ENCODE results near the gene FMN1. TPM values are rescaled to one million over a fixed set of nuclear protein-coding genes. Genes with fewer than 3 reads are reported as not detected.

Gene FMN1
- total and polyA plus RNA-seq, 10 of the 15 experiments (the other 5 are each of a cell fraction or from before 2014, with no cell fraction given): 0.05 to 0.16 (median 0.08) TPM; not detected in 4

DNA sequence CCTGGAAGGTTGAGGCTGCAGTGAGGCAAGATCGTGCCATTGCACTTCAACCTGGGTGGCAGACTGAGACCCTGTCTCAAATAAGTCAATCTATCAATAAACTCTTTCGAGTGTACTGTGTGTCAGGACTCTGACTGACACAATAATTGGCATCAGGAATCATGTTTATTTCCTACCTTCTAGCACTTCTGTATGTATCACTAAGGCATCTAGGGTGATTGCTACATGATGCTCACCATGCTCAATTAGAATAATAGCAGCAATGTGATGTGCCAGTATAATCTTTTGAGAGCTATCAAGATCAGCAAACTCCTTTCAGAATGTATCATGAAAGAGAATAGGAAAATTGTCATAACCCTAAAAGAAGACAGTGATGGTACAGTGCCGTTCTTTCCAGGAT lies 95.3 kb downstream of the FMN1 start (continued):
- no peak for TF ChIP-seq E2F8 (IDR thresholded peaks at IDR 0.05; ENCODE audit: low read depth, partially characterized antibody)

DNA sequence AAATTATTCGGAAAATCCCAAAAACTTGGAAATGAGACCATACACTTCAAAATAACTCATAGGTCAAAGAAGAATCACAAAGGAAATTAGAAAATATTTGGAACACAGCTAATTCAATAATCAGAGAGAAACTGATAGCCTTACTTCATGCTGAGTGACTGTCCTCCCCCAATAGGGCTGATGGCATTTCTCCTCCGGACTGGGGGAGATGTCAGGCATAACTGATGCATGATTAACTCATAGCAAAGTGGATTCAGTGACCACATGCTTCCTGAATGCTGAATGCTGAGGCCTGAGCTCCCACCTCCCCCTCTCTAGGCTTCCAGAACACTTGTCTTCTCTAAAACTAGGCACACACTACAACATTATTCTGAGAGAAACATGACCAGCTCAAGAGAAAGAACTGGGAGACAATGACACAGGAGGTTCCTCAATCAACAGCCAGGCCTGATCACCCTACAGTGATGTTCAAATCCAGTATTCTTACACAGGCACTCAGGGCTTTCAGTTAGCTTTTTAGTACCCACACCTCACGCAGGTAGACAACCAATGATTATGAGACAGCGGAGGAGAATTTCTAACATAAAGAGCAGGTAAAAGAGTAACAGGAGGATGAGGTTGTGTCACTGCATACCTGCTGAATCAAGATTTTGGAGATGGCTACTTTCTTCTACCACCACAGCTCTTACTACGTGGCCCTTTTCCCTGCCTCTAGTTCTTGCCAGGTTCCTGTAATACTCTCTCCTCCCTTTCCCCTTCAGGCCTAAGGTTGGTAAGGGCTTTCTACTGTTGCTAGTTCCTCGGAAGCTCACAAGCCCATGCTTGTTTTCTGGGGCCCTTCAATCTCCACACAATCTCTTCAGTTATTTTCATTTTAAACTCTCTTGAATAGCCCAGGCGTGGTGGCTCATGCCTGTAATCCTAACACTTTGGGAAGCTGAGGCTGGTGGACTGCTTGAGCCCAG lies 96.1 kb downstream of the FMN1 start:
- BruUV-seq (replicated peaks): no TSS peak
- no peak overlapping the region for H3K4me2 ChIP-seq (ENCODE audit: control insufficient read depth, insufficient read depth)
- CTCF ChIA-PET: interaction anchor here (1.4 kb wide), 1 partner anchor 8 kb away, joined by 3 read pairs; no protein-coding TSS in a partner anchor
- TF ChIP-seq ZNF622 (IDR thresholded peaks at IDR 0.05) (no peak), IKZF2 (IDR thresholded peaks at IDR 0.05) (no peak), TCF7 (IDR thresholded peaks at IDR 0.05; ENCODE audit: borderline replicate concordance) (no peak), MXI1 (IDR thresholded peaks at IDR 0.05; ENCODE audit: low read depth, low read length) (no peak), SP1 (IDR thresholded peaks at IDR 0.05; ENCODE audit: low read depth, low read length) (no peak), PAX8 (IDR thresholded peaks at IDR 0.05) (no peak), STAT3 (IDR thresholded peaks at IDR 0.05; ENCODE audit: low read depth, low read length) (no peak), CHD4 (IDR thresholded peaks at IDR 0.05) (no peak), ZBTB33 (IDR thresholded peaks at IDR 0.05) (no peak), EZH2 (IDR thresholded peaks at IDR 0.05; ENCODE audit: borderline replicate concordance, control insufficient read depth, low read depth, low read length) (no peak), TCF12 (IDR thresholded peaks at IDR 0.05; ENCODE audit: low read depth, low read length) (no peak), EED (IDR thresholded peaks at IDR 0.05; ENCODE audit: low read depth) (no peak), BHLHE40 (IDR thresholded peaks at IDR 0.05; ENCODE audit: borderline replicate concordance in 1 of 2, low read depth in 2 of 2, low read length in 1 of 2) (no peak), MYC (IDR thresholded peaks at IDR 0.05; ENCODE audit: insufficient read depth, insufficient read length, insufficient replicate concordance, low read length, severe bottlenecking) (no peak)
- TF ChIP-seq, protein P1, sequence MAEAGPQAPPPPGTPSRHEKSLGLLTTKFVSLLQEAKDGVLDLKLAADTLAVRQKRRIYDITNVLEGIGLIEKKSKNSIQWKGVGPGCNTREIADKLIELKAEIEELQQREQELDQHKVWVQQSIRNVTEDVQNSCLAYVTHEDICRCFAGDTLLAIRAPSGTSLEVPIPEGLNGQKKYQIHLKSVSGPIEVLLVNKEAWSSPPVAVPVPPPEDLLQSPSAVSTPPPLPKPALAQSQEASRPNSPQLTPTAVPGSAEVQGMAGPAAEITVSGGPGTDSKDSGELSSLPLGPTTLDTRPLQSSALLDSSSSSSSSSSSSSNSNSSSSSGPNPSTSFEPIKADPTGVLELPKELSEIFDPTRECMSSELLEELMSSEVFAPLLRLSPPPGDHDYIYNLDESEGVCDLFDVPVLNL (IDR thresholded peaks at IDR 0.05; ENCODE audit: low read depth, low read length): no peak

More for the DNA sequence above, 96.1 kb downstream of the FMN1 start:
- POLR2A ChIA-PET: no interaction called here
- no peak for FAIRE-seq
- Histone ChIP-seq H3K9ac (ENCODE audit: control insufficient read depth, insufficient read depth, low read length) (no peak overlapping the region), H3K4me1 (ENCODE audit: control insufficient read depth, insufficient read depth, low read length) (no peaks in the 10 kb centered on the region), H3K9me3 (replicated peaks; ENCODE audit: control insufficient read depth, insufficient read depth, low read length) (no peaks in the 10 kb centered on the region), H2AFZ (ENCODE audit: control insufficient read depth, low read depth, low read length) (no peak overlapping the region), H3K36me3 (ENCODE audit: control insufficient read depth in 2 of 2, insufficient read depth in 2 of 2, low read length in 1 of 2) (no peaks in the 10 kb centered on the region), H3K27me3 (replicated peaks in 1 of 2; ENCODE audit: control insufficient read depth in 2 of 2, insufficient read depth in 2 of 2, low read length in 1 of 2) (peaks cover 0 to 2% of the 10 kb centered on the region in 2 experiments; a peak in 3 of 4 replicates), H3K27ac (ENCODE audit: control insufficient read depth, insufficient read depth) (no peak overlapping the region), H3K4me3 (no peak overlapping the region), H3K79me2 (ENCODE audit: control insufficient read depth, insufficient read depth, low read length) (no peaks in the 10 kb centered on the region), H4K20me1 (ENCODE audit: control insufficient read depth, insufficient read depth) (no peaks in the 10 kb centered on the region)
- in situ Hi-C loops (cut with MboI) (no loop called here), intact Hi-C loops (cut with micrococcal nuclease; ENCODE audit: unreplicated experiment) (no loop called here)
- RAD21 ChIA-PET (ENCODE audit: unreplicated experiment): no interaction called here
- WGBS (ENCODE audit: insufficient coverage, insufficient replicate concordance, low lambda C conversion rate, missing lambda C conversion rate): 20% methylated on average over 7 of the region's 7 CpGs
- SMC1A ChIA-PET (ENCODE audit: uncharacterized antibody, unreplicated experiment): no interaction called here
- no peak for DNase-seq (ENCODE audit: low read depth, low spot score)
- ATAC-seq: no peak

Data from GM12878 (cell line).